GM19463 (cell line): ENCODE results near the gene MN1.

Experiments used
- ATAC-seq: cut with Tn5 transposase; IDR thresholded peaks from one replicate; pipeline ENCODE4 v1.9.1; 2021; ENCODE audit warnings: mild to moderate bottlenecking, moderate library complexity; ENCODE audit not compliant: unreplicated experiment

MN1 gene

GRCh38 chr22:27801616-27802345, at the start of gene MN1:
Gene MN1, minus strand, starts transcription at chr22:27801756. Its CDS starts 1,213 bp downstream, at chr22:27800543.
- no peak for ATAC-seq

GRCh38 chr22:27850000-27850521, 48.5 kb upstream of the MN1 start:
- ATAC-seq: no peak

GRCh38 chr22:27848005-27848404, 46.4 kb upstream of the MN1 start:
- no peak for ATAC-seq

GRCh38 chr22:27846910-27847309, 45.4 kb upstream of the MN1 start:
- no peak for ATAC-seq

GRCh38 chr22:27846248-27846757, 44.7 kb upstream of the MN1 start:
- no peak for ATAC-seq

- ATAC-seq: no peak
These were observed 44.1 kb upstream of the MN1 start for GRCh38 chr22:27845644-27846043.

GRCh38 chr22:27844656-27845591, 43.4 kb upstream of the MN1 start:
- ATAC-seq: no peak

- no peak for ATAC-seq
These were observed 42.7 kb upstream of the MN1 start for GRCh38 chr22:27844256-27844655.

GRCh38 chr22:27843441-27843840, 41.9 kb upstream of the MN1 start:
- no peak for ATAC-seq

GRCh38 chr22:27842669-27843431, 41.3 kb upstream of the MN1 start:
- ATAC-seq: no peak

- ATAC-seq: no peak
These were observed 40.6 kb upstream of the MN1 start for GRCh38 chr22:27842201-27842600.

- no peak for ATAC-seq
These were observed 38.9 kb upstream of the MN1 start for GRCh38 chr22:27840436-27840835.

- ATAC-seq: no peak
These were observed 37.6 kb upstream of the MN1 start for GRCh38 chr22:27839057-27839660.

- no peak for ATAC-seq
These were observed 34.6 kb upstream of the MN1 start for GRCh38 chr22:27836181-27836580.

- ATAC-seq: no peak
These were observed 33.9 kb upstream of the MN1 start for GRCh38 chr22:27835446-27835845.

- no peak for ATAC-seq
These were observed 33.0 kb upstream of the MN1 start for GRCh38 chr22:27834364-27835185.

- ATAC-seq: no peak
These were observed 32.2 kb upstream of the MN1 start for GRCh38 chr22:27833803-27834202.

- no peak for ATAC-seq
These were observed 31.1 kb upstream of the MN1 start for GRCh38 chr22:27832606-27833005.

- no peak for ATAC-seq
These were observed 28.1 kb upstream of the MN1 start for GRCh38 chr22:27829620-27830019.
